GM21723 (cell line): ENCODE measurements around the gene TBC1D14.

ENCODE experiments used
- ATAC-seq: cut with Tn5 transposase; IDR thresholded peaks from one replicate; pipeline ENCODE4 v1.9.1; 2021; ENCODE audit warnings: mild to moderate bottlenecking, moderate library complexity; ENCODE audit not compliant: unreplicated experiment

TBC1D14 gene

GRCh38 chr4:6926681-6927478 is 17.3 kb downstream of the TBC1D14 start:
- no peak for ATAC-seq

DNA sequence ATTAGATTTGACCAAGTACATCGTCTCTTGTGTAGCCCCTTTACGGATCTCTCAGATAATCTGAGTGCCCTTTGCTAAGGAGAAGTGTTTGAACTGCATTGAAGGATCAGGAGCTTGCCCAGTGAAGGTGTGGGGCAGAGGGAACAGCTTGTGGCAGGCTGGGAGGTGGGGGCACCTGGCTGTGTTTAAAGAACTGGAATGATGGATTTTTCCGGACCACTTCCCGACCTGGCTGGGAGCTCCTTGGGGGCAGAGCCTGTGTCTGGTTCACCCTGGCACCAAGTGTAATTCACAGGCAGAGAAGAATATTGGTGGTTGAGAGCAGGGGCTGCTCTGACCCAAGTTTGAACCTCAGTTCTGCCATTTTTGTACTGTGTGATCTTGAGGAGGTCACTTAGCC is 18.5 kb downstream of the TBC1D14 start:
- no peak for ATAC-seq

GRCh38 chr4:6929339-6929811 is 19.7 kb downstream of the TBC1D14 start:
- ATAC-seq = no peak

DNA sequence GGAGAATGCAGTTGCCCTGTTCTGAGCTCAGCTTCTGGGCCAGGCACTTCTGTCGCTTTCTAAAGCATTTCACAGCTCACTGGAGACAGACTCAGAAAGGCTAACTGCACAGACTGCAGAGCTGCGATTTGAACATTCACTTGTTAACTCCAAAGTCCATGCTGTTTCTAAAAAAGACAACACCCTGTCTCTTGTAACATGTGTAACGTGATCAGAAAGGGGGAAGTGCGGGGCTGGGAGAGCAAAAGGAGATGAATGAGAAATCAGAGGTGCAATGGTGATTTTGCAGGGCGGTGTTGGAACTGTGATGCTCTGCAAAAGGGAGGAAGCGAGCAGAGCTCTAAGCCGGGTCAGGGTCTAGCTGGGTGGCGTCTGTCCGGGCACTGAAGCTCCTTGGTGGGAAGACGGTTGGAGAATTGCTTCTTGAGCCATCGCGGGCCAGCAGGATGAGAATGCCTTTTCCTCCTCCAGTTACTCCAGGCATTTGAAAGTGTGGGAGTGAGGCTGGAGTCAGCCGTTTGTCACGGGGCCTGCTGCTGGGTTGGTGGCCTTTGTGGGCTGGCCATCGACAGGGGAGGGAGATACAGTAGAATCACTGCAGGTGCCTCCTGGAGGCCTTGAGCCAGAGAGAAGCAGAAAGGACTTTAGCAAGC is 20.3 kb downstream of the TBC1D14 start:
- no peak for ATAC-seq

DNA sequence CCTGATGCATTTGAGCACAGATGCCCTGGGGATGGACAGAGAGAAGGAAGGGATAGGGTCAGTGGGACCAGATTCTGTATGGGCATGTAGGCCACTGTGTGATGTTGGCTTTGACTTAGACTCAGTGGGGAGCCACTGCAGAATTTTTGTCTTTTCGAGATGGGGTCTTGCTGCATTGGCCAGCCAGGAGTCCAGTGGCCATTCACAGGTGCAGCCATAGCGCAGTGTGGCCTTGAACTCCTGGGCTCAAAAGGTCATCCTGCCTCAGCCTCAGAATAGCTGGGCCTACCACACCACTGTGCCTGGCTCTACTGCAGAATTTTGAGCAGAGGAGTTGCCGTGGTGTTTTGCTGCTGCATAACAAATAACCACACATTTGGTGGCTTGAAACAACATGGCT is 22.8 kb downstream of the TBC1D14 start:
- no peak for ATAC-seq

GRCh38 chr4:6932918-6933317 is 23.3 kb downstream of the TBC1D14 start:
- ATAC-seq = no peak

GRCh38 chr4:6933691-6934430 is 24.2 kb downstream of the TBC1D14 start:
- ATAC-seq = no peak

GRCh38 chr4:6935965-6936364 is 26.3 kb downstream of the TBC1D14 start:
- ATAC-seq = no peak

DNA sequence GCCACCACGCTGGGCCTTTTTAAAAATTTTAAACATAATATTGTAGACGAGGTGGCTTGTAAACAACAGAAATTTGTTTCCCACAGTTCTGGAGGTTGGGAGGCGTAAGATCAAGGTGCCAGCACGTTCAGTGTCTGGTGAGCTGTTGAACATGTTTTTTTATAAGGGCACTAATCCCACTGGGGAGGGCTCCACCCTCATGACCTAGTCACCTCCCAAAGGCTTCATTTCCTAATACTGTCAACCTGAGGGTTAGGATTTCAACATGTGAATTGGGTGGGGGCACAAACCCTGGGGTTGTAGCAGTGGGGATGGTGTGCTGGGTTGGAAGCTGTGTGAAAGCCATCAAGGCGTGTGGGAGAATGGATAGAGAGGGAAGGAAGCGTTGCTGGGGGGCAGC is 27.6 kb downstream of the TBC1D14 start:
- ATAC-seq = no peak

- no peak for ATAC-seq
Observed at GRCh38 chr4:6937754-6938153, 28.1 kb downstream of the TBC1D14 start.

GRCh38 chr4:6938237-6938636 is 28.6 kb downstream of the TBC1D14 start:
- ATAC-seq = no peak

DNA sequence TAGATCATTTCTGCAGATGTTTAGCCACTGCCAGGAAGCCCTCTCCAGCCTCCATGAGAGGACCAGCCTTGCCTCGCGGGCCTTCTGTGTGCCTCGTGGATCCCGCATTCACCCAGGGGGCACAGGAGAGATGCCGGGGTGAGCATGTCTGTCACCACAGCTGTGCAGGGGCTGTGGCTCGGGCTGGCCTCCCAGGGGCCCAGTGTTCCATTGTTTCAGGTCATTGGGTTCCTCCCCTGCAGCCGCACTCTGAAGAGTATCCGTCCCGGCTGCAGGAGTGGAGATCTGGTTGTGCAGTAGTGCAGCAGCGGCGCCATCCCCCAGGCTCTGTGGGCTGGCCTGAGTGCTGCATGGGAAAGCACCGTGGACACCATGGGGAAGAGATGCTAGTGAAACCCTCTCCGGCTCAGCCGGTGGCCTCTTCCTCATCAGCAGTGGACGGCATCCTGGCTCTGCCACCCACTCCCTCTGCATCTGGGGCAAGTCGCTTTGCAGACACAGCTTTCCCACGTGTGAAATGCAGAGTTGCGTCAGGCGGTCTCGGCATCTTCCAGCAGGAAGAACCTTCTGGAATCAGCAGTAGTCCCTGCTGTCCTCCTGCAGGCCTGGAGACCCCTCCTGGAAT is 29.1 kb downstream of the TBC1D14 start:
- no peak for ATAC-seq

GRCh38 chr4:6939761-6940743 is 30.4 kb downstream of the TBC1D14 start:
- ATAC-seq = no peak

DNA sequence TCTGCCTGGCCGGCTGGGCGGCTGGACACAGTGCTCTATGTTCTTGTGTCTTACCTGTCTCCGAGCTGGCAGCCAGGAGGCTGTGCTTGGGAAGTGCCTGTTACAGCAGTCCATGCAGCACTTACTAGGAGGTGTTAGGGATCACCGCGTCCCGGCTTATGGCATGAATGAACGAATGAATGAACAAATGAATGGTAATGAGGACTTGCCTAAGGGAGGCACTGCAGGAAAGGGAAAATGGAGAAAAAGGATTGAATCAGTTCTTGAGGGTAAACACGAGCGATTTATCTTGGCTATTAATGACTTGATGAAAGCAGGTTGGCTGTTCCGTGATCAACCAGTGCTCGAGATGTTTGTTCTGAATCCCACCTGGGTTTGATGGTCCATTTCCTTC is 31.1 kb downstream of the TBC1D14 start:
- ATAC-seq = no peak

GRCh38 chr4:6941796-6942195 is 32.2 kb downstream of the TBC1D14 start:
- peak; percentile 26 for ATAC-seq

- peak; percentile 78 for ATAC-seq
Observed at GRCh38 chr4:6942238-6942800, 32.7 kb downstream of the TBC1D14 start.

GRCh38 chr4:6943012-6943884 is 33.6 kb downstream of the TBC1D14 start:
- no peak for ATAC-seq

GRCh38 chr4:6943885-6944225 is 34.2 kb downstream of the TBC1D14 start:
- no peak for ATAC-seq
